OCI-LY7 (cell line): ENCODE data around the gene EIF3D. TPM values are rescaled to one million over a fixed set of nuclear protein-coding genes. Genes with fewer than 3 reads are reported as not detected.

Experiments used
- BruUV-seq: library from RNA; stranded (reverse); fragments of 400-500 nt; replicated peaks from 2 replicates; lab custom pipeline; 2021; lab: Mats Ljungman, UMichigan
- CTCF ChIA-PET: fragments of 300-600 bp; sonication (Branson Sonifier 250); formaldehyde crosslinking; loops from one replicate; lab custom pipeline; 2022; ENCODE audit warnings: antibody characterized with exemption; ENCODE audit not compliant: unreplicated experiment; lab: Charles Lee
- POLR2A ChIA-PET: fragments of 300-600 bp; sonication (Branson Sonifier 250); formaldehyde crosslinking; loops from one replicate; lab custom pipeline; 2022; ENCODE audit warnings: antibody characterized with exemption; lab: Charles Lee
- DNase-seq: peaks from one replicate; pipeline ENCODE4 v3.0.0-alpha.2; 2015; ENCODE audit warnings: low spot score
- H2AFZ ChIP-seq: fragments of 200-600 bp; sonication (generic), shearing (Covaris generic); 2 replicates; pipeline ENCODE4 v1.6.1; 2014; ENCODE audit warnings: mild to moderate bottlenecking, antibody characterized with exemption, low read length, moderate library complexity
- H3K27ac ChIP-seq: fragments of 200-600 bp; sonication (generic); 2 replicates; pipeline ENCODE4 v1.5.1; 2014; ENCODE audit warnings: mixed run types, low read depth, mild to moderate bottlenecking, moderate library complexity, low read length, inconsistent platforms; ENCODE audit not compliant: poor library complexity, severe bottlenecking
- H3K36me3 ChIP-seq: fragments of 200-600 bp; sonication (generic); 2 replicates; pipeline ENCODE4 v1.6.1; 2014; ENCODE audit warnings: mild to moderate bottlenecking, antibody characterized with exemption, low read length, moderate library complexity, mixed read lengths; ENCODE audit not compliant: insufficient read depth
- H3K4me1 ChIP-seq: fragments of 200-600 bp; sonication (generic); 2 replicates; pipeline ENCODE4 v1.5.1; 2014; ENCODE audit warnings: mild to moderate bottlenecking, low read length; ENCODE audit not compliant: insufficient read depth, poor library complexity, severe bottlenecking
- H3K4me2 ChIP-seq: fragments of 200-600 bp; sonication (generic); 2 replicates; pipeline ENCODE4 v1.6.1; 2014; ENCODE audit warnings: mild to moderate bottlenecking, low read length
- H3K4me3 ChIP-seq: fragments of 200-600 bp; sonication (generic); 2 replicates; pipeline ENCODE4 v1.5.1; 2014; ENCODE audit warnings: mild to moderate bottlenecking, low read depth, low read length; ENCODE audit not compliant: poor library complexity, severe bottlenecking
- H3K79me2 ChIP-seq: fragments of 200-600 bp; sonication (generic); 2 replicates; pipeline ENCODE4 v1.6.1; 2016; ENCODE audit warnings: low read depth, mild to moderate bottlenecking, low read length, moderate library complexity, mixed read lengths; ENCODE audit not compliant: insufficient read depth
- H3K9me2 ChIP-seq: fragments of 200-600 bp; sonication (generic); 2 replicates; pipeline ENCODE4 v1.6.1; 2016; ENCODE audit warnings: mild to moderate bottlenecking, low read length, mixed read lengths; ENCODE audit not compliant: insufficient read depth
- H3K9me3 ChIP-seq: fragments of 200-600 bp; sonication (generic); 2 replicates; pipeline ENCODE4 v1.6.1; 2014; ENCODE audit warnings: mild to moderate bottlenecking, mixed run types, low read length, mixed read lengths
- H4K20me1 ChIP-seq: fragments of 200-600 bp; sonication (generic); 2 replicates; pipeline ENCODE4 v1.6.1; 2014; ENCODE audit warnings: mild to moderate bottlenecking, antibody characterized with exemption, low read length, moderate library complexity, mixed read lengths; ENCODE audit not compliant: insufficient read depth
- EZH2phosphoT487 ChIP-seq: fragments of 200-600 bp; sonication (generic); IDR thresholded peaks from 2 replicates; pipeline ENCODE4 v1.6.1; 2018; ENCODE audit warnings: low read depth, borderline replicate concordance, mild to moderate bottlenecking, mixed run types, antibody characterized with exemption, low read length, moderate library complexity, mixed read lengths
- intact Hi-C: fragments of 100-400 bp; cut with micrococcal nuclease; formaldehyde crosslinking; loops from one replicate; pipeline ENCODE4 v1.10.0; 2022; ENCODE audit not compliant: unreplicated experiment
- total RNA-seq, 2 experiments: library from RNA; depleted of rRNA in 1 of 2; stranded (reverse); fragments of >200 nt in 1 of 2; shearing (Covaris generic) in 1 of 2; gene quantifications; 2 replicates each; pipeline ENCODE4 v1.2.3, GENCODE V29; 2014 to 2022
- TF ChIP-seq, protein P1 (sequence below): fragments of 200-600 bp; sonication (generic); conservative IDR thresholded peaks from 2 replicates; pipeline ENCODE4 v1.5.1; 2014; ENCODE audit warnings: mild to moderate bottlenecking, antibody characterized with exemption, low read length, moderate library complexity, mixed read lengths

EIF3D gene
- total RNA-seq, 2 experiments from 2014 or later: 223 to 270 TPM

DNA sequence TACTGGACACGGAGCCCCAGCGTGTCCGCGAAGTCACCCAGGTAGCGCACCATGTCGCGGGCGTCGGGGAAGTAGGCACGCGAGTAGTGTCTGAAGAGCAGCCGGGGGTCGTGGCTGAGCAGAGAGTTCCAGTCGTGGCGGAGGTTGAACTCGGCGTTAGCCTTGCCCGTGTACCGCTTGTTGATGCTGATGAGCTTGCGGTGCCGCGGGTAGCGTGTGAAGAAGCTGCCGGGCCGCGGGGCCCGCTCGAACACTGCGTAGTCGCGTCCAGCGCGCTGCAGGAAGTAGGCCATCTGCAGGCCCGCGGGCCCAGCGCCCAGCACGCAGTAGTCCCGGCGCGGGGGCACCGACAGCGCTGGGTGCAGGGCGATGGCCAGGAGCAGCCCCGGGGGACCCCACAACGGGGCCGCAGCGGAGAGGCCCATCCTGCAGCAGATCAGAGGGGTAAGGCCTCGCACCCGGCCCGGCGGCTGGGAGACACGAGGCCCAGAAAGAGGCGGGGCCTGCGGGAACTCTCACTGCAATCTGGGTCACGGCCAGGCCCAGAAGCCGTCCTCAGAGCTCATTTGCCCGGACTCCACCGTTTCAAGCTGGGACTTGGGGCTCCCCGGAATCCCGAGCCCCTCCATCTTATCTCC, 22.8 kb downstream of the EIF3D start:
- Histone ChIP-seq H3K9me3 (no peaks in the 10 kb centered on the region), H3K79me2 (0 out of 2 replicates have a peak, but pooled peaks cover 7% of the 10 kb centered on the region), H3K36me3 (peaks cover 41% of the 10 kb centered on the region), H3K4me2 (peak overlapping the region; percentile 84), H3K27ac (peak overlapping the region; percentile 73), H4K20me1 (no peaks in the 10 kb centered on the region), H3K4me3 (peak overlapping the region; percentile 71), H3K9me2 (no peaks in the 10 kb centered on the region), H3K4me1 (peaks cover 29% of the 10 kb centered on the region), H2AFZ (peak overlapping the region; percentile 78)
- intact Hi-C loops: no loop called here
- DNase-seq: no peak
- TF ChIP-seq, protein P1, sequence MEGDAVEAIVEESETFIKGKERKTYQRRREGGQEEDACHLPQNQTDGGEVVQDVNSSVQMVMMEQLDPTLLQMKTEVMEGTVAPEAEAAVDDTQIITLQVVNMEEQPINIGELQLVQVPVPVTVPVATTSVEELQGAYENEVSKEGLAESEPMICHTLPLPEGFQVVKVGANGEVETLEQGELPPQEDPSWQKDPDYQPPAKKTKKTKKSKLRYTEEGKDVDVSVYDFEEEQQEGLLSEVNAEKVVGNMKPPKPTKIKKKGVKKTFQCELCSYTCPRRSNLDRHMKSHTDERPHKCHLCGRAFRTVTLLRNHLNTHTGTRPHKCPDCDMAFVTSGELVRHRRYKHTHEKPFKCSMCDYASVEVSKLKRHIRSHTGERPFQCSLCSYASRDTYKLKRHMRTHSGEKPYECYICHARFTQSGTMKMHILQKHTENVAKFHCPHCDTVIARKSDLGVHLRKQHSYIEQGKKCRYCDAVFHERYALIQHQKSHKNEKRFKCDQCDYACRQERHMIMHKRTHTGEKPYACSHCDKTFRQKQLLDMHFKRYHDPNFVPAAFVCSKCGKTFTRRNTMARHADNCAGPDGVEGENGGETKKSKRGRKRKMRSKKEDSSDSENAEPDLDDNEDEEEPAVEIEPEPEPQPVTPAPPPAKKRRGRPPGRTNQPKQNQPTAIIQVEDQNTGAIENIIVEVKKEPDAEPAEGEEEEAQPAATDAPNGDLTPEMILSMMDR: no peak
- TF ChIP-seq EZH2phosphoT487: no peak
- ChIA-PET CTCF (no interaction called here), POLR2A (interaction anchor here (0.6 to 4.2 kb wide), 4 partner anchors 9 to 22 kb away, joined by 3 to 14 read pairs (median 4); no protein-coding TSS in a partner anchor)
- no TSS peak for BruUV-seq

DNA sequence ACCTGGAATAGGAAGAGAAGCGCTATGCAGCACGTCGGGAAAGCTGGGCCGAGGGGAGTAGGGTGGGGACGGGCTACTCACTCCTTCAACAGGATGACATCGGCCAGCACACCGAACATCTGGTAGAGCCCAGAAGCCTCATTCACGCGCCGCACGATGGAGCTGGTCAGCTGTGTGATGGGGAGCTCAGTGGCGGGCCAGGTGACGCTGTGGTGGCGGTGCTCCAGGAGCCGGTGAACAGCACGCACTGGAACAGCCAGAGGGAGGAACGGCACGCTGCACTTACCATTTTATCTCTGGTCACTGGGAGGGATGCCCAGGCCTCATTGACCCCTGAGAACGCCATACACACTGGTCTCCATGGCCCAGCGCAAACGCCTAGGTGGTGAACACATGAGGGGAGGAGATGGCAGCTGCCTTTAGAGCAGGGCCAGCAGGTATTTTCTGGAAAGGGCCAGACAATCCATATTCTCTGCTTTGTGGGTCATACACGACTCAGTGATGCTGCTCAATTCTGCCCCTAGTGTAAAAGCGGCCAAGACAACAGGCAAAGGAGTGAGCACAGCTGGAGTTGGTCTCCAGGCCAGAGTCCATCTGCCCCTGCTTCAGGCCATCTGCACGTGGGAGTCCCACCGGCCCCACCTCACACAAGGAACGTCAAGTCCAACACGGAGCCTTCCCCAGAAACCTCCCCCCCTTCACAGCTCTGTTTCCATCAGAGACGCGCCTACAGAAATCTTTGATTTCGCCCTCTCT, 30.9 kb downstream of the EIF3D start:
- no peak overlapping the region for H3K27ac ChIP-seq
- BruUV-seq: no TSS peak
- no peak for DNase-seq
- no peak overlapping the region for H3K4me2 ChIP-seq
- no peaks in the 10 kb centered on the region for H3K79me2 ChIP-seq
- H3K9me2 ChIP-seq: no peaks in the 10 kb centered on the region
- POLR2A ChIA-PET: no interaction called here
- H2AFZ ChIP-seq: no peak overlapping the region
- no peak for TF ChIP-seq EZH2phosphoT487
- TF ChIP-seq, protein P1: 0 out of 2 replicates have a peak, but pooled peaks have one; percentile 22
- no peaks in the 10 kb centered on the region for H4K20me1 ChIP-seq
- CTCF ChIA-PET: no interaction called here
- no peak overlapping the region for H3K4me3 ChIP-seq
- H3K36me3 ChIP-seq: peaks cover 56% of the 10 kb centered on the region
- no peaks in the 10 kb centered on the region for H3K9me3 ChIP-seq
- intact Hi-C loops: no loop called here
- peaks cover 12% of the 10 kb centered on the region for H3K4me1 ChIP-seq
